ENCODE results near the gene TLE4. TPM values are rescaled to one million over a fixed set of nuclear protein-coding genes. Genes with fewer than 3 reads are reported as not detected.

TLE4 gene
- total and polyA plus RNA-seq, 2 experiments from 2014 or later: 45.8 to 72.9 TPM

- no peaks in the 10 kb centered on the region for H3K9me2 ChIP-seq (ENCODE audit: insufficient read depth)
- H3K27me3 Mint-ChIP-seq (ENCODE audit: insufficient read depth, low read depth, poor library complexity): no peaks in the 10 kb centered on the region
- no peak for ATAC-seq
These were observed 127.2 kb downstream of the TLE4 start for GRCh38 chr9:79698967-79699366.

GRCh38 chr9:79699479-79699878 lies 127.7 kb downstream of the TLE4 start:
- H3K4me2 ChIP-seq: no peak overlapping the region
- H2AFZ ChIP-seq: no peak overlapping the region
- peaks cover 33% of the 10 kb centered on the region for H3K4me1 ChIP-seq (ENCODE audit: insufficient read depth)
- H4K20me1 ChIP-seq (replicated peaks; ENCODE audit: insufficient read depth): no peaks in the 10 kb centered on the region; the same call in 1 of the 2 replicates
- H3K9me3 Mint-ChIP-seq: no peaks in the 10 kb centered on the region
- no peaks in the 10 kb centered on the region for H3K9me2 ChIP-seq (ENCODE audit: insufficient read depth)
- no peak overlapping the region for H3K4me3 ChIP-seq
- H3K27ac ChIP-seq (ENCODE audit: low read depth): no peak overlapping the region
- no peak for ATAC-seq
- peaks cover 45% of the 10 kb centered on the region for H3K4me1 Mint-ChIP-seq
- H3K27me3 Mint-ChIP-seq (ENCODE audit: insufficient read depth, low read depth, poor library complexity): no peaks in the 10 kb centered on the region
- H3K27me3 ChIP-seq (ENCODE audit: insufficient read depth): no peaks in the 10 kb centered on the region
- no peaks in the 10 kb centered on the region for H3F3A ChIP-seq (replicated peaks; ENCODE audit: low read depth)
- H3K4me3 Mint-ChIP-seq: no peak overlapping the region
- H3K36me3 ChIP-seq (ENCODE audit: insufficient read depth): no peaks in the 10 kb centered on the region
- H3K79me2 ChIP-seq (replicated peaks; ENCODE audit: insufficient read depth): peaks cover 20% of the 10 kb centered on the region
- no peaks in the 10 kb centered on the region for H3K36me3 Mint-ChIP-seq (ENCODE audit: low read depth)
- H3K27ac Mint-ChIP-seq: no peak overlapping the region
- DNase-seq (ENCODE audit: low spot score): no peak
- TF ChIP-seq ETS1 (IDR thresholded peaks at IDR 0.05) (no peak), EZH2phosphoT487 (IDR thresholded peaks at IDR 0.05; ENCODE audit: unreplicated experiment) (no peak), NANOG (IDR thresholded peaks at IDR 0.05; ENCODE audit: borderline replicate concordance) (no peak)

More at GRCh38 chr9:79698967-79699366, 127.2 kb downstream of the TLE4 start:
- no peak overlapping the region for H3K27ac ChIP-seq (ENCODE audit: low read depth)
- peaks cover 20% of the 10 kb centered on the region for H3K79me2 ChIP-seq (replicated peaks; ENCODE audit: insufficient read depth)
- Mint-ChIP-seq H3K27ac (no peak overlapping the region), H3K36me3 (ENCODE audit: low read depth) (no peaks in the 10 kb centered on the region), H3K9me3 (no peaks in the 10 kb centered on the region), H3K4me1 (peaks cover 46% of the 10 kb centered on the region), H3K4me3 (no peak overlapping the region)
- no peaks in the 10 kb centered on the region for H3K36me3 ChIP-seq (ENCODE audit: insufficient read depth)
- TF ChIP-seq REST (IDR thresholded peaks at IDR 0.05; ENCODE audit: unreplicated experiment) (no peak), CREB1 (CRISPR knock-in tag; IDR thresholded peaks at IDR 0.05; ENCODE audit: low read depth) (no peak), JUNB (IDR thresholded peaks at IDR 0.05; ENCODE audit: unreplicated experiment) (no peak), POLR2AphosphoS5 (IDR thresholded peaks at IDR 0.05; ENCODE audit: low read depth) (no peak), ZNF114 (CRISPR knock-in tag; IDR thresholded peaks at IDR 0.05) (no peak), ETS1 (IDR thresholded peaks at IDR 0.05) (no peak), STAT1 (IDR thresholded peaks at IDR 0.05; ENCODE audit: unreplicated experiment) (no peak), ZNF331 (CRISPR knock-in tag; IDR thresholded peaks at IDR 0.05; ENCODE audit: low read depth) (no peak)
- no peaks in the 10 kb centered on the region for H3K27me3 ChIP-seq (ENCODE audit: insufficient read depth)
- H3K4me2 ChIP-seq: no peak overlapping the region
- H3K4me1 ChIP-seq (ENCODE audit: insufficient read depth): peaks cover 36% of the 10 kb centered on the region
- H2AFZ ChIP-seq: no peak overlapping the region
- H4K20me1 ChIP-seq (replicated peaks; ENCODE audit: insufficient read depth): no peaks in the 10 kb centered on the region; the same call in 1 of the 2 replicates
- no peaks in the 10 kb centered on the region for H3F3A ChIP-seq (replicated peaks; ENCODE audit: low read depth)
- DNase-seq (ENCODE audit: low spot score): no peak
- H3K4me3 ChIP-seq: no peak overlapping the region

Measured in GM23338 (cell line).